Stimulated activated CD8-positive, alpha-beta memory T cell treated with anti-CD3 and anti-CD28 coated beads, Interleukin-7, amount 100 ng/mL, for 48 hours (primary cell): ENCODE data around the gene CASKIN1.

Experiments used
- DNase-seq, 2 donors: peaks; one replicate each; pipeline ENCODE4 v3.0.0-alpha.2; 2020; ENCODE audit warnings: low read depth in 1 of 2; ENCODE audit errors: extremely low read depth in 1 of 2

Gene CASKIN1

GRCh38 chr16:2157480-2158261, 38.7 kb downstream of the CASKIN1 start:
- no peak for DNase-seq

DNA sequence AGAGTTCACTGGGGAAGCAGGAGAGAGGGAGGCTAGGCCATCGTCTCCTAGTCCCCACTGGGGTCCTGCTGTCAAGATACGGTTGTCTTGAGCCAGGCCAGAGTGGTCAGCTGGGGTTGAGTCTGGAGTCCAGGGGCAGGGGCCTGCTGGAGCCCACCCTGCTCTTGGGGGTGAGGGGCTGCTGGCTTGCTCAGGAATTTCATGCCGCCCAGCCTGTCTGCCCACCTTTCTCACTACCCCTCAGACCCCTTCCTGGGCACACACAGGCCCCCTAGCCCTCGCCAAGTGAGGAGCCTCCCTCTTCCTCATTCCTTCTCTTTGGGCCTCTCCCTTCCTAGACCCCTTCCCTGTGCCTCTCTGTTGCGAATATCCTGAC, 39.6 kb downstream of the CASKIN1 start:
- no peak for DNase-seq

DNA sequence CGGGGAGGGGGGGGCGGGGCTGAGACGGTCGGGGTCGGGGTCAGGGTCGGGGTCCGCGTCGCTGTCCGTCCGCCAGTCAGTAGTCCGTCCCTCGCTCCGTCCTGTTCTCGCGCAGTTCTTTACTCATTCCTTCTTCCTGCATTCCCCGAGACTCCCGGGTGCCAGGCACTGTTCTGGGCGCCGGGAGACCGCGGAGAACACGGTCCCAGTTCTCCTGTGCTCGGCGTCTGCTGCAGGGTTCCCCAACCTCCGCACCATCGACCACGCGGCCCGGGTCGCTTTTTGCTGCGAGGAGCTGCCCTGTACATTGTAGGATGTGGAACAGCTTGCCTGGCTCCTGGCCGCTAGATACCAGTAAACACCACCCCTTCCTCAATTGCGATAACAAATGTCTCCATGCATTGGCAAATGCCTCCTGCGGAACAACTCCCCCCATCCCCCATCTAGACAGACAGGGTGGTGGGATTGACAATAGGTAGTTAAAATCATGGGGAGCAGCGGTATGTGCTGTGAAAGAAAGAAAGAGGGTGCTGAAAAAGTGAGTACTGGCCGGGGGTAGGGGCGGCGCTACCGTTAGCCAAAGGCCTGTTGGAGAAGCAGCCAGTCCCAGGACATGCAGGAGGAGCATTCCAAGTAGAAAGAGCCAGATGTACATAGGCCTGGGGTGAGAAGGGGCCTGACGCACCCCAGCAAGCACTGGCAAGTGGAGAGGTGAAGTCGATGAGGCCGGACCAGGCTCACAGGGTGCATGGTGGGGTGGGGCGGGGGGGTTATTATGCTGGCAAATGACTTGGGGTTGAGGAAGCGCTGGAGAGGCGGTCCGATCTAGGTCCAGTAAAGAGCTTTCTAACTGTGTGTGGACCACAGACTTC, 40.2 kb downstream of the CASKIN1 start:
- DNase-seq: no peak

GRCh38 chr16:2155091-2155950, 41.1 kb downstream of the CASKIN1 start, which contains the start of gene TRAF7:
Gene TRAF7 (plus strand): TSS chr16:2155782. CDS start chr16:2163921, 8,139 bp downstream.
- peak; percentile 95 to 96 for DNase-seq

DNA sequence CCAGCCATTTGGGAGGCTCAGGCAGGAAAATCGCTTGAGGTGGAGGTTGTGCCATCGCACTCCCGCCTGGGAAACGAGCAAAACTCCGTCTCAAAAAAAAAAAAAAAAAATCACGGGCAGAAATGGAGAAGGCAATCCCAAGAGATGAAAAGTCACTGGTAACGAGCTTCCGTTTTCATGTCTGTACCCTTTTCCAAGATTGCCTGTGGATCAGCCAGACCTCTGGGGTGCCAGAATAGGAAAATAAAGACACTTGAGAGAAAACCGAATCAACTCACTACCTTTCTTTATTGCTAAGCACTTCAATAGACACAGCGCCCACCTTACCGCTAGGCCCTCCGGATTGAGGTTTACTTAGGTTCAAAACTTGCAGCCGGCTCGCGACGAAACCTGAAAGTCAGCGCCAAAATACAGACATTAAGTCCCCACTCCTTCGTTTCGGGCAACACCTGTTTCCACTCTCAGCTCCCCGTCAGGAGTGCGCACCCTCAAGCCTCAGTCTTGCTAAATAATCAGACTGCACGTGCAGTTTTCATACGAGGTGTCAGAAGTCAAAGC, 41.8 kb downstream of the CASKIN1 start:
- DNase-seq: no peak

DNA sequence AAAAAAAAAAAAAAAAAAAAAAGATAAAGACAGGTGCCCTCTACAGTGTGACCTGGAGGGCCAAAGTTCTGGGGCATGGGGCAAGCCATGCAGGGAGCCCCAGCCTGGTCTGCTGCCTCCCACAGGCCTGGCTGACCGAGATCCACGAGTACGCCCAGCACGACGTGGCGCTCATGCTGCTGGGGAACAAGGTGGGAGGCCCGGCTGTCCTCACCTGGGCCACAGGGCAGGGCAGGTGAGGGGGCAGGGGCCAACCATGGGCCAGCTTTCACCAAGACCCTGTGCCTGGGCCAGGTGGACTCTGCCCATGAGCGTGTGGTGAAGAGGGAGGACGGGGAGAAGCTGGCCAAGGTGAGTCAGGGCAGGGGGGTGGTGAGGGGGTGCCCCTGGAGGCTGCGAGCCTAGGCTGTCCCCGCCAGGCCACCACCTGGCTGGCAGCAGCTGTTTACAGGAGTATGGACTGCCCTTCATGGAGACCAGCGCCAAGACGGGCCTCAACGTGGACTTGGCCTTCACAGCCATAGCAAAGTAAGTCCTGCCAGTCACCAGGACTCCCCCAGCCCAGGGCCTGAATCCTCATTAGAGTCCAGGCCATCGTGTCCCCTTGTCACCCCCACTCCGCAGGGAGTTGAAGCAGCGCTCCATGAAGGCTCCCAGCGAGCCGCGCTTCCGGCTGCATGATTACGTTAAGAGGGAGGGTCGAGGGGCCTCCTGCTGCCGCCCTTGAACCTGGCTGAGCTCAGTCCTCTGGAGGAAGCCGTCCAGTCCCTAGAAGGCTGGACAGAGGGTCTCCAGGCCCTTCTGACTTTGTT, 43.5 kb downstream of the CASKIN1 start:
- DNase-seq: peak in 1 of 2 donors; percentile 15

GRCh38 chr16:2151188-2152091, 45.0 kb downstream of the CASKIN1 start:
- DNase-seq: no peak

GRCh38 chr16:2150418-2151187, 45.8 kb downstream of the CASKIN1 start:
- DNase-seq: peak in 1 of 2 donors; percentile 32

DNA sequence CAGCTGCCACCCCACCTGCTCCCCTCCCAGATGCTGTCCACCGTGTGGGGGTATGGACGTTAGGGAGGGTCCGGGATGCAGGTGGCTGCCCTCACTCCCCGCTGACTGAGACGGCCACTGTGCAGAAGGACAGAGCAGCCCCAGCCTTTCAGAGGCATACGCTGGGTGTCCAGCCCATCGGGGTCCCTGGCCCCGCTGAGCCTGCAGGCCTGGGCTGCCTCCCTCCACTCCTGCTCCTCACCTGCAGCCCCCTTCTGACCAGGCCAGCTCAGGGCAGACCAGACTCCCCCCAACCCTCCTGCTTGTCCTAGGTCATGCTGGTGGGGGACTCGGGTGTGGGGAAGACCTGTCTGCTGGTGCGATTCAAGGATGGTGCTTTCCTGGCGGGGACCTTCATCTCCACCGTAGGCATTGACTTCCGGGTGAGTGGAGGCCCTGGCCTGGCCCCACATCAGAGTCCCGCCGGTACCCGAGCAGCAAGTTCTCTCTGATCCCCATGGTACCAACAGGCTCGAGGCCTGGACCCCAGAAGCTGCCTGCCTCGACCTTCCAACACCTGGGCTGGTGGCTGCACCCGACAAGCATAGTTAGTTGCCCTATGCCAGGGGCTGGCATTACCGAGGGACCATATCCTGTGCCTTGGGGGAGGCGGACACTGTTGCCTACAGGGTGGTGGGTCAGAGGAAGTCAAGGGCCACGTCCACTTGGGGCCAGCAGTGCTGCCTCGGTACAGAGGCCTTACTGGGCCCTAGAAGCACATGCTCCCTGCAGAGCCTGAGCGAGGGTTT, 46.6 kb downstream of the CASKIN1 start:
- DNase-seq: peak in 1 of 2 donors; percentile 21

GRCh38 chr16:2148714-2149629, 47.4 kb downstream of the CASKIN1 start:
- no peak for DNase-seq

DNA sequence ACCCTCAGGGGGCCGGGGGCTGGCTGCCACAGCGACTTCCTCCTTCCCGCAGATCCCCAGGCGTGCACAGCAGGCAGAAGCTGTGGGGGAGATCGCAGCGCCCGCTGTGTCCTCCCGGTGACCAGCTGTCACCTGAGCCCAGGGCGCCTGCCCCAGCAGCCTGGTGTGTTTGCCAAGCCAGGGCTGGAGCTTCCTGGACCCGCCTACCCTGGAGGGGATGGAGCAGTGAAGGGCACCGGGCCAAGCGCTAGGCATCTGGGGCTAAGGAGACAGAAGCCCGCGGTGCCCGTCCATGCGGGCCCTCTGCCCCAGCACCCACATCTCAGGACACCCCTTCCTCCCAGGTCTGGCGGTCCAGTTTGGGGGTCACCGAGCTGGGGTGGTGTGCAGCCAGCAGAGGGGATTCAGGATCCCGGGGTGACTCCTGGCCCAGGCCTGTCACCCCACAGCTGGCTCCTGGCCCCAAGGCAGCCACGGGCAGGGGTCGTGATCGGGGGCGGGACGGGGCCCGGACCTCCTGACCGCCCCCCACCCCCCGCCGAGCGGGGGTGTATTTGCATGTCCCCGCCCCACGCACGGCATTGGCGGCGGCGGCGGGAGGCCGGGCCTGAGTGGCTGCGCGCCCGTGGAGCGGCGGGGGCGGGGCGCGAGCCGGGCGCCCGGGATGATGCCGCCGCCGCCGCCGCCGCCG, 48.3 kb downstream of the CASKIN1 start, which contains the start of gene RAB26:
TSS of gene RAB26 (plus strand) at position 645 of the 691 bp plus-strand sequence. CDS start 159 bp downstream, outside the sequence.
- DNase-seq: no peak

DNA sequence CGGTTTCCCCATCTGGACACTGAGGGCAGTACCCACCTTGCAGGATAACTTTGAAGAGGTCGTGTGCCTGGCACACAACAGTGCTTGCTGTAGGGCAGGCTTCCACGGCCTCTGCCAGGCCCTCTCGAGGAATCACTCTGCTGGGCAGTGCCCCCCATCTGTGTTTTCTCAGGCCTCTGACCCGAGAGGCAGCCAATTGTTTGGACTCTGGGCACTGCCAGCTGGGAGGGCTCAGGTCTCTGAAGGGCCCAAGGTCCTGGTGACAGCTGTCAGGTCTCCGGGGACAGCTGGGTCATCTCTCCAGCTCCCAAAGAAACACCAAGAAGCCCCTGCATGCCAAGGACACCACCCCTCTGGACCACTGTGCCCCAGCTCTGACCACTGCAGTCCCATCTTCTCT, 49.0 kb downstream of the CASKIN1 start:
- DNase-seq: no peak

- DNase-seq: no peak
Observed at GRCh38 chr16:2145843-2146242, 50.6 kb downstream of the CASKIN1 start.

DNA sequence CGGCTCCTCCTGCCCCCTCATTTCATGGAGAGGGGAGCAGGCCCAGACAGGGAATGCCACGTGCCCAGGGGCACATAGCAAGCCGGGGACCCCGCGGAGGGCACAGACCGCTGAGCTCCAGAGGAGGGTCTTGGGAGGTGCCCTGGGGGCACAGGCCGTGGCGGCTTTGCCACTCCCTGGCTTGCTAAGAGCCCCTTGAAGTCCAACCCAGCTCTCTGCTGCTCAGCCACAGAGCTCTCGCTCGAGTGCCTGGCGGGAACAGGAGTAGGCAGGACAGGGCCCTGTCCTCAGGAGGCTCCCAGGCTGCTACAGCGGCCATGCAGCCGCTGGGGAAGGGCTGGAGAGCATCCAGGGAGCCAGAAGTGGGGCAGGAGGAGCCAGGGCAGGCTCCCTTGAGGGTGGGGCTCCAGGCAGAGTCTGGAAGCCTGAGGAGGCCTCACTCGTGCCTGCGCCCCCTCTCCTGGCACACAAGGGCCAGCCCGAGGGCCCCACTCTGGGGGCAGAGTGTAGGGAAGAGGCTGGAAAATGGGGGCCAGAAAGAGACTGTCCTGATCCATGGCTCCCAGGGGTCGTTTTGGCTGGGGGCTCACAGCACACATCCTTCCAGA, 52.4 kb downstream of the CASKIN1 start:
- no peak for DNase-seq
